ENCODE measurements around the gene SLC9A9. TPM values are rescaled to one million over a fixed set of nuclear protein-coding genes. Genes with fewer than 3 reads are reported as not detected.

Gene SLC9A9
- total RNA-seq, 3 donors from 2014 or later (not counting 1 experiment from before 2014, with no cell fraction given): 24.0 to 29.1 (median 27.2) TPM

GRCh38 chr3:143820466-143821221, 27.6 kb downstream of the SLC9A9 start:
- H3K27ac ChIP-seq (ENCODE audit: low read length): no peak overlapping the region
- TF ChIP-seq CTCF (IDR thresholded peaks at IDR 0.05): no peak
- WGBS (ENCODE audit: insufficient coverage): no CpG with 5 or more reads among the region's 3 CpGs

GRCh38 chr3:143819890-143820289, 28.4 kb downstream of the SLC9A9 start:
- Mint-ChIP-seq H3K9me3 (no peaks in the 10 kb centered on the region), H3K27me3 (ENCODE audit: low read depth in 2 of 2) (no peaks in the 10 kb centered on the region), H3K4me1 (peaks cover 24 to 35% of the 10 kb centered on the region in 2 donors), H3K27ac (no peak overlapping the region), H3K4me3 (no peak overlapping the region), H3K36me3 (no peaks in the 10 kb centered on the region)
- ATAC-seq: no peak
- DNase-seq: no peak
- Histone ChIP-seq H3K4me1 (ENCODE audit: control insufficient read depth, insufficient read depth, low read length) (peaks cover 8% of the 10 kb centered on the region), H3K4me3 (ENCODE audit: low read length) (no peak overlapping the region), H3K27me3 (ENCODE audit: control insufficient read depth, insufficient read depth, low read length) (no peaks in the 10 kb centered on the region), H3K27ac (ENCODE audit: low read length) (no peak overlapping the region), H3K9me3 (ENCODE audit: control insufficient read depth, insufficient read depth, low read length) (no peaks in the 10 kb centered on the region), H3K36me3 (ENCODE audit: control insufficient read depth, insufficient read depth, low read length) (no peaks in the 10 kb centered on the region)
- intact Hi-C loops (cut with micrococcal nuclease): no loop called here
- WGBS (ENCODE audit: insufficient coverage): 100% methylated on average over 1 of the region's 1 CpG
- no peak for TF ChIP-seq CTCF (IDR thresholded peaks at IDR 0.05)

More at GRCh38 chr3:143820466-143821221, 27.6 kb downstream of the SLC9A9 start:
- no peak overlapping the region for H3K4me3 ChIP-seq (ENCODE audit: low read length)
- peaks cover 10% of the 10 kb centered on the region for H3K4me1 ChIP-seq (ENCODE audit: control insufficient read depth, insufficient read depth, low read length)
- DNase-seq (no peak), ATAC-seq (no peak)
- H3K27me3 Mint-ChIP-seq (ENCODE audit: low read depth in 2 of 2): no peaks in the 10 kb centered on the region
- H3K27me3 ChIP-seq (ENCODE audit: control insufficient read depth, insufficient read depth, low read length): no peaks in the 10 kb centered on the region
- no peaks in the 10 kb centered on the region for H3K9me3 Mint-ChIP-seq
- H3K9me3 ChIP-seq (ENCODE audit: control insufficient read depth, insufficient read depth, low read length): no peaks in the 10 kb centered on the region
- H3K27ac Mint-ChIP-seq: no peak overlapping the region
- peaks cover 29 to 41% of the 10 kb centered on the region in 2 donors for H3K4me1 Mint-ChIP-seq
- no peaks in the 10 kb centered on the region for H3K36me3 ChIP-seq (ENCODE audit: control insufficient read depth, insufficient read depth, low read length)
- intact Hi-C loops (cut with micrococcal nuclease): no loop called here
- no peak overlapping the region for H3K4me3 Mint-ChIP-seq
- H3K36me3 Mint-ChIP-seq: no peaks in the 10 kb centered on the region

GRCh38 chr3:143814443-143814889, 33.8 kb downstream of the SLC9A9 start:
- Histone ChIP-seq H3K4me1 (ENCODE audit: control insufficient read depth, insufficient read depth, low read length) (peaks cover 6% of the 10 kb centered on the region), H3K4me3 (ENCODE audit: low read length) (no peak overlapping the region), H3K9me3 (ENCODE audit: control insufficient read depth, insufficient read depth, low read length) (no peaks in the 10 kb centered on the region), H3K36me3 (ENCODE audit: control insufficient read depth, insufficient read depth, low read length) (no peaks in the 10 kb centered on the region), H3K27ac (ENCODE audit: low read length) (no peak overlapping the region), H3K27me3 (ENCODE audit: control insufficient read depth, insufficient read depth, low read length) (no peaks in the 10 kb centered on the region)
- WGBS (ENCODE audit: insufficient coverage): 25% methylated on average over 2 of the region's 3 CpGs
- DNase-seq: no peak
- ATAC-seq: no peak
- Mint-ChIP-seq H3K4me1 (peaks cover 11 to 21% of the 10 kb centered on the region in 2 donors), H3K36me3 (no peaks in the 10 kb centered on the region), H3K27ac (peak overlapping the region in 1 of 2 donors; percentile 45), H3K9me3 (no peaks in the 10 kb centered on the region), H3K4me3 (no peak overlapping the region), H3K27me3 (ENCODE audit: low read depth in 2 of 2) (no peaks in the 10 kb centered on the region)
- TF ChIP-seq CTCF (IDR thresholded peaks at IDR 0.05): no peak
- intact Hi-C loops (cut with micrococcal nuclease): no loop called here

Measured in natural killer cell (primary cell).